Trophoblast cell (in vitro differentiated cells and primary cell): ENCODE results near the gene PIK3CB.

Experiments used
- DNase-seq, 2 donors: peaks; one replicate each; pipeline ENCODE4 v3.0.0-alpha.2; 2016
- H2AFZ ChIP-seq: 2 replicates; pipeline ENCODE4 v1.6.1; 2013; ENCODE audit warnings: low read length, moderate library complexity, mild to moderate bottlenecking; ENCODE audit not compliant: insufficient read depth, poor library complexity
- H2AK5ac ChIP-seq: 2 replicates; pipeline ENCODE4 v1.6.1; 2013; ENCODE audit warnings: mild to moderate bottlenecking, low read length
- H2BK120ac ChIP-seq: 2 replicates; pipeline ENCODE4 v1.6.1; 2013; ENCODE audit warnings: low read length, mild to moderate bottlenecking, moderate library complexity; ENCODE audit not compliant: insufficient read depth, poor library complexity
- H2BK12ac ChIP-seq: 2 replicates; pipeline ENCODE4 v1.6.1; 2013; ENCODE audit warnings: mild to moderate bottlenecking, low read length, moderate library complexity
- H2BK5ac ChIP-seq: 2 replicates; pipeline ENCODE4 v1.6.1; 2013; ENCODE audit warnings: low read length, low read depth, moderate library complexity, mild to moderate bottlenecking; ENCODE audit not compliant: poor library complexity
- H3K14ac ChIP-seq: 2 replicates; pipeline ENCODE4 v1.6.1; 2013; ENCODE audit warnings: mild to moderate bottlenecking, low read length
- H3K18ac ChIP-seq: 2 replicates; pipeline ENCODE4 v1.6.1; 2013; ENCODE audit warnings: mild to moderate bottlenecking, low read length
- H3K23ac ChIP-seq: 2 replicates; pipeline ENCODE4 v1.6.1; 2013; ENCODE audit warnings: low read length
- H3K27ac ChIP-seq: 2 replicates; pipeline ENCODE4 v1.5.1; 2013; ENCODE audit warnings: low read depth, mild to moderate bottlenecking, inconsistent platforms, low read length, moderate library complexity
- H3K27me3 ChIP-seq: 2 replicates; pipeline ENCODE4 v1.6.1; 2013; ENCODE audit warnings: inconsistent platforms, mild to moderate bottlenecking, low read length, moderate library complexity; ENCODE audit not compliant: insufficient read depth
- H3K36me3 ChIP-seq, 2 experiments: 1 replicate in 1 of 2; 2 replicates in 1 of 2; pipeline ENCODE4 v1.6.1; 2013; ENCODE audit warnings: low read length in 2 of 2, mild to moderate bottlenecking in 2 of 2, moderate library complexity in 1 of 2; ENCODE audit not compliant: insufficient read depth in 2 of 2, control insufficient read depth in 1 of 2
- H3K4ac ChIP-seq: 2 replicates; pipeline ENCODE4 v1.6.1; 2013; ENCODE audit warnings: low read depth, mild to moderate bottlenecking, low read length, moderate library complexity
- H3K4me1 ChIP-seq, 2 experiments: 1 replicate in 1 of 2; 2 replicates in 1 of 2; pipeline ENCODE4 v1.6.1; 2013; ENCODE audit warnings: low read length in 2 of 2, mild to moderate bottlenecking in 2 of 2, moderate library complexity in 1 of 2; ENCODE audit not compliant: insufficient read depth in 2 of 2, control insufficient read depth in 1 of 2
- H3K4me2 ChIP-seq: 2 replicates; pipeline ENCODE4 v1.6.1; 2013; ENCODE audit warnings: inconsistent platforms, mild to moderate bottlenecking, low read length, moderate library complexity
- H3K4me3 ChIP-seq: 2 replicates; pipeline ENCODE4 v1.5.1; 2013; ENCODE audit warnings: mild to moderate bottlenecking, low read depth, low read length, inconsistent platforms
- H3K79me1 ChIP-seq: one replicate; pipeline ENCODE4 v1.6.1; 2013; ENCODE audit warnings: low read length
- H3K79me2 ChIP-seq: 2 replicates; pipeline ENCODE4 v1.6.1; 2013; ENCODE audit warnings: low read length, mild to moderate bottlenecking; ENCODE audit not compliant: control insufficient read depth, insufficient read depth, poor library complexity
- H3K9ac ChIP-seq: 2 replicates; pipeline ENCODE4 v1.6.1; 2013; ENCODE audit warnings: mild to moderate bottlenecking, low read length
- H3K9me3 ChIP-seq: 2 replicates; pipeline ENCODE4 v1.6.1; 2013; ENCODE audit warnings: low read depth, mild to moderate bottlenecking, control low read depth, inconsistent platforms, low read length; ENCODE audit not compliant: insufficient read depth
- H4K12ac ChIP-seq: 2 replicates; pipeline ENCODE4 v1.6.1; 2013; ENCODE audit warnings: low read depth, mild to moderate bottlenecking, low read length, moderate library complexity
- H4K8ac ChIP-seq: 2 replicates; pipeline ENCODE4 v1.6.1; 2013; ENCODE audit warnings: low read depth, mild to moderate bottlenecking, low read length, moderate library complexity
- H4K91ac ChIP-seq: one replicate; pipeline ENCODE4 v1.6.1; 2013; ENCODE audit warnings: low read depth, mild to moderate bottlenecking, low read length, moderate library complexity
- WGBS: extraction: QIAGEN DNeasy Blood & Tissue Kit; methylation state at CpG from one replicate; pipeline ENCODE4 v1.1.7; 2013; ENCODE audit warnings: missing lambda C conversion rate; ENCODE audit not compliant: insufficient read length, insufficient coverage; ENCODE audit errors: extremely low coverage; 5-methylcytosine and 5-hydroxymethylcytosine counted together

PIK3CB gene

DNA sequence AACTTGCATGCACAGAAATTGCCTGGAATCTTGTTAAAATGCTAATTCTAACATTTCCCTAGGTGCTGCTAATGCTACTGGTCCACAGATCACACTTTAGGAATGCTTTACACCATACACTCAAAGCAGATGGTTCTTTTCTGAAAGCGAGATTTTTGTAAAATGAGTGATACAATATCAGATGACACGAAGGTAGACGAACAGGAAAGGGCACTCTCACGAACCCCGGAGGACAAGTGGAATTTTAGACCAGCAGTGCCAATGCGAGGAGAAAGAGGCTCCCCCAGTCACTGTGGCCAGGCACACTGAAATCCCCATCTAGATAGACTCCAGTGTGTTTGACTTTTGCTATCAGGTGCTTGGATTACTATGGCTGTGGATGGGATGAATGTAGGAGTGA is 205.2 kb downstream of the PIK3CB start:
- Histone ChIP-seq H2AFZ (no peak overlapping the region), H3K4ac (no peak overlapping the region), H3K27me3 (no peaks in the 10 kb centered on the region), H4K91ac (no peak overlapping the region), H4K8ac (no peak overlapping the region), H3K9ac (no peak overlapping the region), H3K4me1 (peaks cover 0 to 2% of the 10 kb centered on the region in 2 experiments), H3K36me3 (no peaks in the 10 kb centered on the region), H4K12ac (no peak overlapping the region), H3K14ac (no peak overlapping the region), H2BK5ac (no peak overlapping the region), H3K4me2 (no peak overlapping the region), H3K79me1 (no peaks in the 10 kb centered on the region), H3K23ac (no peak overlapping the region), H3K79me2 (no peaks in the 10 kb centered on the region), H3K18ac (no peak overlapping the region), H2AK5ac (no peak overlapping the region), H2BK12ac (no peak overlapping the region), H3K27ac (no peak overlapping the region), H2BK120ac (no peak overlapping the region), H3K4me3 (no peak overlapping the region), H3K9me3 (no peaks in the 10 kb centered on the region)
- no CpG with 5 or more reads among the region's 6 CpGs for WGBS
- peak; percentile 69 to 94 for DNase-seq

DNA sequence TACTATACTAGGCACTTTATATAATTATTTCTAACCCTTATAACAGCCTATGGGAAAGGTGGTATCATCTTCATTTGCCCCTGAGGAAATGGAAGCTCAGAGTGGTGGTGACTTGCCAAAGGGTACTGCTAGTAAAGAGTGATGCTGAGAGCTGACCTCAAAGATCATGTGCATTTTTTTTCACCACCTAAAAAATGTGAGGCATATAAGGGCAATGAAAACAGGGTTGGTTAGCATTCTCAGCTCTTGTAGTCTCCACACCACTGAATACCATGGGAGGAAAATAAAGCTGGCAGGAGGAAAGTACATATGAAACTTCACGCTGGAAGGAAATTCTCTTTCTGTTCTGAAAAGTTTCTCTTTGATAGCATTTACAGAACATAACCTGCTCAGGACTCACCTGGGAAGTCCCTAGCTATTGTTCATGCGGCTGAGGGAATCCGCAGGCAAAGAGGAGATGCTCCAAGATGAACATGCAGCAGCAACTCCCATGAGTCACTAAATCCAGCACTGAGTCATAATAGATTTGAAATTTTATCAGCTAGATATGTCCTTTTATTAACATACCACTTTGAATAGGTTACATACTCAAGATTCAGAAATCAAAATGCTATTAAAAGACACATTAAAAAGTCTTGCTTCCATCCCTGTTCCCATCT is 208.9 kb downstream of the PIK3CB start:
- no peak overlapping the region for H2AK5ac ChIP-seq
- no peak overlapping the region for H3K4ac ChIP-seq
- no peaks in the 10 kb centered on the region for H3K36me3 ChIP-seq
- peaks cover 0 to 2% of the 10 kb centered on the region in 2 experiments for H3K4me1 ChIP-seq
- WGBS, result no CpG with 5 or more reads among the region's 3 CpGs
- no peak overlapping the region for H3K23ac ChIP-seq
- no peak overlapping the region for H2BK12ac ChIP-seq
- no peak overlapping the region for H3K9ac ChIP-seq
- H3K9me3 ChIP-seq, result no peaks in the 10 kb centered on the region
- H3K27me3 ChIP-seq, result no peaks in the 10 kb centered on the region
- H4K8ac ChIP-seq, result no peak overlapping the region
- no peak overlapping the region for H3K18ac ChIP-seq
- H4K12ac ChIP-seq, result no peak overlapping the region
- no peaks in the 10 kb centered on the region for H3K79me1 ChIP-seq
- no peak overlapping the region for H3K4me3 ChIP-seq
- H3K14ac ChIP-seq, result no peak overlapping the region
- H2AFZ ChIP-seq, result no peak overlapping the region
- peak; percentile 20 to 29 for DNase-seq
- H2BK120ac ChIP-seq, result no peak overlapping the region
- no peak overlapping the region for H3K4me2 ChIP-seq
- H3K27ac ChIP-seq, result no peak overlapping the region
- no peak overlapping the region for H2BK5ac ChIP-seq
- no peak overlapping the region for H4K91ac ChIP-seq
- no peaks in the 10 kb centered on the region for H3K79me2 ChIP-seq

DNA sequence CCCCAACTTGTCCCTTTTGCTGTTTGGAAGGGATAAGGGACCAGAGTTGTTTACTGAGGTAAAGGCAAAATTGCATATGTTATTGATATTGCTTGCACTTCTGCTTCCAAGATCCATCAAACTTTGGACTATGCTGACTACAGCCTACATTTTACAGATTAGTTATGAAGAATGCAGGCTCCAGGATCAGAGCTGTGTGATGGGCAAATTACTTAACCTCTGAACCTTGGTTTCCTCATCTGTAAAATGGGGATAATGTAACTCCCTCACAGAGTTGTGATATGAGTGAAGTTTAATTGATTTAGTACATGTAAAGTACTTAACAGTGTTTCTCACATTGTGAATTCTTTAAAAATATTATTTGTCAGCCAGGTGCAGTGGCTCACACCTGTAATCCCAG is 210.2 kb downstream of the PIK3CB start:
- H4K91ac ChIP-seq, result no peak overlapping the region

DNA sequence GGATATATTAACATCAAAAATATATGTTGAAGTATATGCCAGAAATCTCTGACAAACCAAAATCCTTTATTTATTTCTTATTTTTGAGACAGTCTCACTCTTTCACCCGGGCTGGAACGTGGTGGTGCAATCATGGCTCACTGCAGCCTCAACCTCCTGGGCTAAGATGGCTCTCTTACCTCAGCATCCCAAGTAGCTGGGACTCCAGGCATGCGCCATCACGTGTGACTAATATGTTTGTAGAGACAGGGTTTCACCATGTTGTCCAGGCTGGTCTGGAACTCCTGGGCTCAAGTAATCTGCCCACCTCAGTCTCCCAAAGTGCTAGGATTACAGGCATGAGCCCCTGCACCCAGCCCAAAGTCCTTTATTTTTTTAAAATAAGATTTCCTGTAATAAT is 214.3 kb downstream of the PIK3CB start:
- Histone ChIP-seq H3K79me1 (no peaks in the 10 kb centered on the region), H3K79me2 (no peaks in the 10 kb centered on the region), H4K12ac (no peak overlapping the region), H3K4me2 (no peak overlapping the region), H3K14ac (no peak overlapping the region), H2AK5ac (no peak overlapping the region), H3K18ac (no peak overlapping the region), H2BK120ac (no peak overlapping the region), H3K4me3 (no peak overlapping the region), H2AFZ (no peak overlapping the region), H4K8ac (no peak overlapping the region), H3K4me1 (no peaks in the 10 kb centered on the region), H3K9me3 (no peaks in the 10 kb centered on the region), H2BK5ac (no peak overlapping the region), H3K4ac (no peak overlapping the region), H3K23ac (no peak overlapping the region), H2BK12ac (no peak overlapping the region), H3K36me3 (no peaks in the 10 kb centered on the region), H3K9ac (no peak overlapping the region), H3K27ac (no peak overlapping the region), H3K27me3 (no peaks in the 10 kb centered on the region), H4K91ac (no peak overlapping the region)
- WGBS, result no CpG with 5 or more reads among the region's 4 CpGs
- DNase-seq, result peak; percentile 25 to 56

More for the DNA sequence above, 210.2 kb downstream of the PIK3CB start:
- Histone ChIP-seq H3K27ac (no peak overlapping the region), H2AK5ac (no peak overlapping the region), H3K4me3 (no peak overlapping the region), H2BK5ac (no peak overlapping the region), H3K27me3 (no peaks in the 10 kb centered on the region), H3K23ac (no peak overlapping the region), H2BK120ac (no peak overlapping the region), H2AFZ (no peak overlapping the region), H4K8ac (no peak overlapping the region), H3K4me1 (peaks cover 0 to under 1% of the 10 kb centered on the region in 2 experiments), H3K4ac (no peak overlapping the region), H3K4me2 (no peak overlapping the region), H3K36me3 (no peaks in the 10 kb centered on the region), H3K9ac (no peak overlapping the region), H3K9me3 (no peaks in the 10 kb centered on the region), H3K14ac (no peak overlapping the region), H3K79me1 (no peaks in the 10 kb centered on the region), H2BK12ac (no peak overlapping the region), H3K18ac (no peak overlapping the region), H3K79me2 (no peaks in the 10 kb centered on the region), H4K12ac (no peak overlapping the region)
- no peak for DNase-seq
